SU-DHL-6 (cell line): ENCODE results near the gene ZNF776.
A peak's percentile ranks its signal among the peaks of the same experiment; 100 is the strongest.
"Not testable (repeated sequence)": the region's sequence is repeated elsewhere in the genome, so short reads cannot be mapped to it uniquely, and the experiment has no call there.

ENCODE experiments used
- H2AFZ ChIP-seq: fragments of 200-600 bp; sonication (generic); 2 replicates; pipeline ENCODE4 v1.6.1; 2014; ENCODE audit warnings: low read depth, mild to moderate bottlenecking, moderate library complexity, mixed read lengths, antibody characterized with exemption, low read length; ENCODE audit not compliant: severe bottlenecking
- H3F3A ChIP-seq: fragments of 200-600 bp; shearing (Covaris generic); 2 replicates; pipeline ENCODE4 v1.6.0; 2016; ENCODE audit warnings: antibody characterized with exemption, mild to moderate bottlenecking; ENCODE audit not compliant: insufficient read depth
- H3K27ac ChIP-seq: fragments of 200-600 bp; sonication (generic); 2 replicates; pipeline ENCODE4 v1.5.1; 2016; ENCODE audit warnings: low read depth, mild to moderate bottlenecking, low read length, moderate library complexity, mixed read lengths
- H3K27me3 ChIP-seq: fragments of 200-600 bp; sonication (generic), shearing (Covaris generic); 2 replicates; pipeline ENCODE4 v1.6.0; 2014; ENCODE audit warnings: mild to moderate bottlenecking, low read length
- H3K36me3 ChIP-seq: fragments of 200-600 bp; sonication (generic); 2 replicates; pipeline ENCODE4 v1.6.1; 2014; ENCODE audit warnings: mild to moderate bottlenecking, low read length, mixed read lengths
- H3K4me2 ChIP-seq: fragments of 300-600, 200-600 bp; shearing (Covaris generic), sonication (generic); 2 replicates; pipeline ENCODE4 v1.6.0; 2014; ENCODE audit warnings: low read length, low read depth, mild to moderate bottlenecking; ENCODE audit not compliant: poor library complexity, severe bottlenecking
- H3K4me3 ChIP-seq: fragments of 200-600 bp; sonication (generic); 2 replicates; pipeline ENCODE4 v1.5.1; 2014; ENCODE audit warnings: antibody characterized with exemption, low read length, mild to moderate bottlenecking, mixed read lengths; ENCODE audit not compliant: insufficient read depth, poor library complexity, severe bottlenecking
- H3K79me2 ChIP-seq: fragments of 200-600 bp; sonication (generic); 2 replicates; pipeline ENCODE4 v1.6.1; 2014; ENCODE audit warnings: mild to moderate bottlenecking, low read length, moderate library complexity; ENCODE audit not compliant: insufficient read depth
- H3K9ac ChIP-seq: fragments of 200-600 bp; sonication (generic); 2 replicates; pipeline ENCODE4 v1.7.0; 2014; ENCODE audit warnings: mild to moderate bottlenecking, low read length
- H3K9me2 ChIP-seq: fragments of 200-600 bp; sonication (generic); replicated peaks from 2 replicates; pipeline ENCODE4 v1.6.1; 2014; ENCODE audit warnings: low read length; ENCODE audit not compliant: insufficient read depth
- H3K9me3 ChIP-seq: fragments of 200-600 bp; sonication (generic); 2 replicates; pipeline ENCODE4 v1.6.1; 2014; ENCODE audit warnings: low read length, mixed read lengths; ENCODE audit not compliant: insufficient read depth
- H4K20me1 ChIP-seq: fragments of 200-600 bp; sonication (generic); 2 replicates; pipeline ENCODE4 v1.6.1; 2014; ENCODE audit warnings: low read depth, mild to moderate bottlenecking, antibody characterized with exemption, low read length, moderate library complexity, mixed read lengths
- CTCF ChIP-seq: fragments of 200-600 bp; sonication (generic); IDR thresholded peaks from one replicate; pipeline ENCODE4 v1.5.1; 2017; ENCODE audit warnings: antibody characterized with exemption, mild to moderate bottlenecking, low read length, moderate library complexity; ENCODE audit not compliant: insufficient read depth, poor library complexity, severe bottlenecking
- EZH2phosphoT487 ChIP-seq: fragments of 200-600 bp; sonication (generic), shearing (Covaris generic); conservative IDR thresholded peaks from 2 replicates; pipeline ENCODE4 v1.6.1; 2018; ENCODE audit warnings: mild to moderate bottlenecking, antibody characterized with exemption, low read length, moderate library complexity, mixed read lengths

ZNF776 gene

GRCh38 chr19:57719901-57720519, 26.6 kb upstream of the ZNF776 start:
- no peaks in the 10 kb centered on the region for H3F3A ChIP-seq
- H3K79me2 ChIP-seq: no peaks in the 10 kb centered on the region
- H4K20me1 ChIP-seq: no peaks in the 10 kb centered on the region
- no peaks in the 10 kb centered on the region for H3K9me3 ChIP-seq
- TF ChIP-seq CTCF: no peak
- no peaks in the 10 kb centered on the region for H3K27me3 ChIP-seq
- H3K36me3 ChIP-seq: peaks cover 14% of the 10 kb centered on the region
- no peak overlapping the region for H3K4me3 ChIP-seq
- no peak overlapping the region for H2AFZ ChIP-seq
- H3K4me2 ChIP-seq: no peak overlapping the region
- H3K9me2 ChIP-seq: no peaks in the 10 kb centered on the region
- H3K9ac ChIP-seq: no peak overlapping the region
- H3K27ac ChIP-seq: no peak overlapping the region

GRCh38 chr19:57720878-57721277, 25.7 kb upstream of the ZNF776 start:
- Histone ChIP-seq H3K9me3 (no peaks in the 10 kb centered on the region), H4K20me1 (no peaks in the 10 kb centered on the region), H3K36me3 (peaks cover 14% of the 10 kb centered on the region), H3K79me2 (no peaks in the 10 kb centered on the region), H3K27ac (no peak overlapping the region), H3K4me2 (no peak overlapping the region), H3K9me2 (no peaks in the 10 kb centered on the region), H2AFZ (no peak overlapping the region), H3K9ac (no peak overlapping the region), H3F3A (no peaks in the 10 kb centered on the region), H3K4me3 (no peak overlapping the region), H3K27me3 (no peaks in the 10 kb centered on the region)
- TF ChIP-seq CTCF (no peak), EZH2phosphoT487 (no peak)

- not testable (repeated sequence) for H3K27ac ChIP-seq, H3K4me3 ChIP-seq, H3K9me2 ChIP-seq, H3F3A ChIP-seq, H3K27me3 ChIP-seq, H2AFZ ChIP-seq, H3K9ac ChIP-seq, H4K20me1 ChIP-seq, H3K4me2 ChIP-seq, H3K36me3 ChIP-seq, H3K9me3 ChIP-seq, H3K79me2 ChIP-seq
- TF ChIP-seq CTCF: peak; percentile 12
These were observed 8.3 kb upstream of the ZNF776 start for GRCh38 chr19:57738320-57738719.

- not testable (repeated sequence) for H3K9ac ChIP-seq, H3K36me3 ChIP-seq, H4K20me1 ChIP-seq, H3K9me2 ChIP-seq, H3F3A ChIP-seq, H3K4me3 ChIP-seq, H3K27ac ChIP-seq, H3K9me3 ChIP-seq, H3K27me3 ChIP-seq, H2AFZ ChIP-seq, H3K79me2 ChIP-seq, H3K4me2 ChIP-seq
These were observed 7.8 kb upstream of the ZNF776 start for GRCh38 chr19:57738770-57739169.
